Measurements from ENCODE around the gene ELOVL1. TPM values are rescaled to one million over a fixed set of nuclear protein-coding genes. Genes with fewer than 3 reads are reported as not detected.

Gene ELOVL1
- polyA plus RNA-seq, 1 donor (not counting 4 experiments of a cell fraction or from before 2014, with no cell fraction given): 283 TPM

DNA sequence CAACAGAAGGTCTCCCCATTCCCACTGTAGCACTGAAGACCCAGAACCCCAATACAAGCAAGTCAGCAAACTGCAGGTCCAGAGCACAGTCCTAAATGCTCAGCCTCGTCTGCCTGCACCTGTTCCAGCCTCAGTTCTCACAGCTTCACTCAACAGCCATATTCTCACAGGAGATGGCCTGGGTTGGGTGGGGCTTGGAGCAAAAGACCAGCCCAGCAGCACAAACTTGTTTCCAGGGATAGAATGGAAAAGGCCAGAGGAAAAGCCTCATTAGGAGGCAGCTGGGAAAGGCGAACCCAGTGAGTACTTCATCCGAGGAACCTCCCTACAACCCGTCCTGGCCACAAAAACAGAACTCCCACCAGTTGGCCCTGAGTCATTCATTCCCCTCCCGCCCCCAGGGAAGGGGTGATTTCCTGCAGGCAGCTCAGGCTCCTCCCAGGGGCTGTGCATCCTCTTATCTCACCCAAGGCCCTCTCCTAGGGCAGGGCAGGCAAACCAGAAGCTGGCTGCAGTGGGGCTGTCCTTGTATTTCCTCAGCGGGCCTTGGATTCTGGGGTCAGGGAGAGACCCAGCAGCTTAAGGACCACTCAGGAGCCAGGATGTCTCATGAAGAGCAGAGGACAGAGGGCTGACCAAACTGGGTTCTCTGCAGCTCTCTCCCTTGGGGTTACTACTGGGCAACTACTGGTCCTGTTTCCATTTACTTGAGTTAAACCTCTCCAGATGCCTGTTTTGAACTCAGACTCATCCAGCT lies 37.6 kb downstream of the ELOVL1 start:
- Histone ChIP-seq H3K27me3 (ENCODE audit: control insufficient read depth, extremely low read depth, insufficient read depth, low read length) (no peaks in the 10 kb centered on the region), H3K9me3 (ENCODE audit: control insufficient read depth, low read depth, low read length) (no peaks in the 10 kb centered on the region), H3K4me1 (ENCODE audit: control insufficient read depth, extremely low read depth, insufficient read depth, low read length) (peaks cover 9% of the 10 kb centered on the region), H3K27ac (ENCODE audit: control insufficient read depth, insufficient read depth, low read length) (no peak overlapping the region), H3K4me3 (ENCODE audit: control insufficient read depth in 2 of 3, extremely low read depth in 1 of 3, insufficient read depth in 2 of 3, low read depth in 1 of 3, low read length in 3 of 3) (no peak overlapping the region), H3K4me2 (ENCODE audit: control insufficient read depth, extremely low read depth, insufficient read depth, low read depth, low read length) (peak overlapping the region; percentile 16), H3K79me2 (ENCODE audit: control insufficient read depth, insufficient read depth, low read length) (no peaks in the 10 kb centered on the region), H3K9ac (ENCODE audit: control insufficient read depth, extremely low read depth, insufficient read depth, low read length) (no peak overlapping the region), H3K36me3 (ENCODE audit: control insufficient read depth in 2 of 2, extremely low read depth in 1 of 2, insufficient read depth in 2 of 2, low read length in 2 of 2) (no peaks in the 10 kb centered on the region), H4K20me1 (ENCODE audit: control insufficient read depth, extremely low read depth, insufficient read depth, low read length) (no peaks in the 10 kb centered on the region), H3K9me1 (ENCODE audit: control insufficient read depth, extremely low read depth, insufficient read depth, low read length) (no peaks in the 10 kb centered on the region), H2AFZ (ENCODE audit: control insufficient read depth, low read length) (peak overlapping the region; percentile 27)
- DNase-seq (ENCODE audit: low read depth, low spot score): no peak
- TF ChIP-seq, protein P1, sequence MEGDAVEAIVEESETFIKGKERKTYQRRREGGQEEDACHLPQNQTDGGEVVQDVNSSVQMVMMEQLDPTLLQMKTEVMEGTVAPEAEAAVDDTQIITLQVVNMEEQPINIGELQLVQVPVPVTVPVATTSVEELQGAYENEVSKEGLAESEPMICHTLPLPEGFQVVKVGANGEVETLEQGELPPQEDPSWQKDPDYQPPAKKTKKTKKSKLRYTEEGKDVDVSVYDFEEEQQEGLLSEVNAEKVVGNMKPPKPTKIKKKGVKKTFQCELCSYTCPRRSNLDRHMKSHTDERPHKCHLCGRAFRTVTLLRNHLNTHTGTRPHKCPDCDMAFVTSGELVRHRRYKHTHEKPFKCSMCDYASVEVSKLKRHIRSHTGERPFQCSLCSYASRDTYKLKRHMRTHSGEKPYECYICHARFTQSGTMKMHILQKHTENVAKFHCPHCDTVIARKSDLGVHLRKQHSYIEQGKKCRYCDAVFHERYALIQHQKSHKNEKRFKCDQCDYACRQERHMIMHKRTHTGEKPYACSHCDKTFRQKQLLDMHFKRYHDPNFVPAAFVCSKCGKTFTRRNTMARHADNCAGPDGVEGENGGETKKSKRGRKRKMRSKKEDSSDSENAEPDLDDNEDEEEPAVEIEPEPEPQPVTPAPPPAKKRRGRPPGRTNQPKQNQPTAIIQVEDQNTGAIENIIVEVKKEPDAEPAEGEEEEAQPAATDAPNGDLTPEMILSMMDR (optimal IDR thresholded peaks at IDR 0.05 in 1 of 3, IDR thresholded peaks at IDR 0.05 in 1 of 3, conservative IDR thresholded peaks at IDR 0.05 in 1 of 3; ENCODE audit: extremely low read depth in 1 of 3, insufficient read depth in 2 of 3, low read length in 3 of 3): no peak
- TF ChIP-seq EZH2 (IDR thresholded peaks at IDR 0.05; ENCODE audit: low read length): no peak
- FAIRE-seq: peak; percentile 51
- dilution Hi-C loops (cut with MboI; ENCODE audit: extremely low pct_ligation_motif_present, low sequenced_read_pairs): no loop called here

GRCh38 chr1:43327549-43328292 lies 40.1 kb downstream of the ELOVL1 start:
- DNase-seq (ENCODE audit: low read depth, low spot score): no peak
- no peak overlapping the region for H3K4me2 ChIP-seq (ENCODE audit: control insufficient read depth, extremely low read depth, insufficient read depth, low read depth, low read length)
- no peaks in the 10 kb centered on the region for H3K79me2 ChIP-seq (ENCODE audit: control insufficient read depth, insufficient read depth, low read length)
- no peaks in the 10 kb centered on the region for H3K9me3 ChIP-seq (ENCODE audit: control insufficient read depth, low read depth, low read length)
- TF ChIP-seq, protein P1 (optimal IDR thresholded peaks at IDR 0.05 in 1 of 3, IDR thresholded peaks at IDR 0.05 in 1 of 3, conservative IDR thresholded peaks at IDR 0.05 in 1 of 3; ENCODE audit: extremely low read depth in 1 of 3, insufficient read depth in 2 of 3, low read length in 3 of 3): no peak
- no peak for TF ChIP-seq EZH2 (IDR thresholded peaks at IDR 0.05; ENCODE audit: low read length)
- peaks cover 9% of the 10 kb centered on the region for H3K4me1 ChIP-seq (ENCODE audit: control insufficient read depth, extremely low read depth, insufficient read depth, low read length)
- no peaks in the 10 kb centered on the region for H3K9me1 ChIP-seq (ENCODE audit: control insufficient read depth, extremely low read depth, insufficient read depth, low read length)
- no peak overlapping the region for H3K4me3 ChIP-seq (ENCODE audit: control insufficient read depth in 2 of 3, extremely low read depth in 1 of 3, insufficient read depth in 2 of 3, low read depth in 1 of 3, low read length in 3 of 3)
- no peak overlapping the region for H2AFZ ChIP-seq (ENCODE audit: control insufficient read depth, low read length)
- H3K36me3 ChIP-seq (ENCODE audit: control insufficient read depth in 2 of 2, extremely low read depth in 1 of 2, insufficient read depth in 2 of 2, low read length in 2 of 2): no peaks in the 10 kb centered on the region
- H3K9ac ChIP-seq (ENCODE audit: control insufficient read depth, extremely low read depth, insufficient read depth, low read length): no peak overlapping the region
- H4K20me1 ChIP-seq (ENCODE audit: control insufficient read depth, extremely low read depth, insufficient read depth, low read length): no peaks in the 10 kb centered on the region
- no peak overlapping the region for H3K27ac ChIP-seq (ENCODE audit: control insufficient read depth, insufficient read depth, low read length)
- dilution Hi-C loops (cut with MboI; ENCODE audit: extremely low pct_ligation_motif_present, low sequenced_read_pairs): no loop called here
- FAIRE-seq: no peak
- no peaks in the 10 kb centered on the region for H3K27me3 ChIP-seq (ENCODE audit: control insufficient read depth, extremely low read depth, insufficient read depth, low read length)

Measured in keratinocyte (primary cell).